HG03060 (cell line): Measurements from ENCODE around the gene MYL7.

Source experiments
- ATAC-seq: cut with Tn5 transposase; IDR thresholded peaks from one replicate; pipeline ENCODE4 v1.9.1; 2021; ENCODE audit warnings: low read depth, moderate number of reproducible peaks; ENCODE audit not compliant: unreplicated experiment

Gene MYL7

GRCh38 chr7:44112997-44113763, 28.0 kb downstream of the MYL7 start:
- no peak for ATAC-seq

GRCh38 chr7:44112231-44112996, 28.7 kb downstream of the MYL7 start:
- no peak for ATAC-seq

- ATAC-seq, result no peak
These were observed 29.4 kb downstream of the MYL7 start for GRCh38 chr7:44111761-44112160.

GRCh38 chr7:44110719-44111635, 30.2 kb downstream of the MYL7 start:
- ATAC-seq, result no peak

GRCh38 chr7:44109991-44110390, 31.1 kb downstream of the MYL7 start:
- ATAC-seq, result no peak

- ATAC-seq, result no peak
These were observed 32.1 kb downstream of the MYL7 start for GRCh38 chr7:44108768-44109750.

GRCh38 chr7:44107961-44108767, 33.0 kb downstream of the MYL7 start:
- no peak for ATAC-seq

GRCh38 chr7:44107116-44107960, 33.8 kb downstream of the MYL7 start:
- no peak for ATAC-seq

GRCh38 chr7:44106311-44107065, 34.6 kb downstream of the MYL7 start:
- no peak for ATAC-seq

GRCh38 chr7:44105832-44106231, 35.3 kb downstream of the MYL7 start:
- ATAC-seq, result no peak

GRCh38 chr7:44104860-44105771, 36.0 kb downstream of the MYL7 start:
- ATAC-seq, result no peak

- no peak for ATAC-seq
These were observed 36.9 kb downstream of the MYL7 start, which contains the start of gene AEBP1 for GRCh38 chr7:44103923-44104859. Gene AEBP1 (plus strand): TSS chr7:44104345. CDS start chr7:44104666, 321 bp downstream.

- no peak for ATAC-seq
These were observed 37.6 kb downstream of the MYL7 start for GRCh38 chr7:44103566-44103922.

GRCh38 chr7:44102846-44103565, 38.1 kb downstream of the MYL7 start:
- no peak for ATAC-seq
